ENCODE data around the gene OR8B4.

DNA sequence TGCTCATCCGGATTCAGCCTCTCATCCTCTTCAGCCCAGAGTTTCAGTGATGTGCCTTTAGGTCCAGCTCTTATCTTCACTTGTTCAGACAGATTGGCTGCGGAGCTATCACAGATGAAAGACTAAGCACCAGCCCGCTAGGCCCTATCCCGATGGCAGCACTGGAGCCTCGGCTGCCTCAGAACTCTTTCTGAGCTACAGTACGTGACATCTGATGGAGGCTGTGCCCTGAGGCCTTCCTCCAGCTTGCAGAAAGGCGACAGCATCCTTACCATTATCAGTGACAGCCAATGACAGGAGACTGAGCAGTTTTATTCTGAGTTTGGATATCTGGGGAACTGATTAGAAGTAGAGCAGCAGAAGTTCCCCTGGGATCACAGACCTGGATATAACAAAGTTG is 16.8 kb upstream of the OR8B4 start:
- TF ChIP-seq, protein P1, sequence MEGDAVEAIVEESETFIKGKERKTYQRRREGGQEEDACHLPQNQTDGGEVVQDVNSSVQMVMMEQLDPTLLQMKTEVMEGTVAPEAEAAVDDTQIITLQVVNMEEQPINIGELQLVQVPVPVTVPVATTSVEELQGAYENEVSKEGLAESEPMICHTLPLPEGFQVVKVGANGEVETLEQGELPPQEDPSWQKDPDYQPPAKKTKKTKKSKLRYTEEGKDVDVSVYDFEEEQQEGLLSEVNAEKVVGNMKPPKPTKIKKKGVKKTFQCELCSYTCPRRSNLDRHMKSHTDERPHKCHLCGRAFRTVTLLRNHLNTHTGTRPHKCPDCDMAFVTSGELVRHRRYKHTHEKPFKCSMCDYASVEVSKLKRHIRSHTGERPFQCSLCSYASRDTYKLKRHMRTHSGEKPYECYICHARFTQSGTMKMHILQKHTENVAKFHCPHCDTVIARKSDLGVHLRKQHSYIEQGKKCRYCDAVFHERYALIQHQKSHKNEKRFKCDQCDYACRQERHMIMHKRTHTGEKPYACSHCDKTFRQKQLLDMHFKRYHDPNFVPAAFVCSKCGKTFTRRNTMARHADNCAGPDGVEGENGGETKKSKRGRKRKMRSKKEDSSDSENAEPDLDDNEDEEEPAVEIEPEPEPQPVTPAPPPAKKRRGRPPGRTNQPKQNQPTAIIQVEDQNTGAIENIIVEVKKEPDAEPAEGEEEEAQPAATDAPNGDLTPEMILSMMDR (conservative IDR thresholded peaks at IDR 0.05; ENCODE audit: low read depth in 2 of 2): no peak
- TF ChIP-seq JUNB (IDR thresholded peaks at IDR 0.05; ENCODE audit: unreplicated experiment): no peak
- TF ChIP-seq EZH2phosphoT487 (IDR thresholded peaks at IDR 0.05; ENCODE audit: unreplicated experiment): no peak
- no peak for TF ChIP-seq EZH2 (IDR thresholded peaks at IDR 0.05; ENCODE audit: low read depth, unreplicated experiment)
